HepG2 (cell line): Measurements from ENCODE around the gene APPBP2. TPM values are rescaled to one million over a fixed set of nuclear protein-coding genes. Genes with fewer than 3 reads are reported as not detected.

Experiments
- AGO1 ChIP-seq: fragments of 200-400 bp; formaldehyde crosslinking; IDR thresholded peaks from 2 replicates; pipeline ENCODE4 v1.6.1; 2017; ENCODE audit warnings: mild to moderate bottlenecking, low read depth, low read length, moderate library complexity; ENCODE audit not compliant: poor library complexity, severe bottlenecking
- ARNTL ChIP-seq: sonication (generic); formaldehyde crosslinking; IDR thresholded peaks from 2 replicates; pipeline ENCODE4 v1.4.0; 2020; ENCODE audit warnings: mild to moderate bottlenecking, missing genetic modification reagents
- EEA1 ChIP-seq: sonication (generic); formaldehyde crosslinking; IDR thresholded peaks from 2 replicates; pipeline ENCODE4 v1.5.1; 2020; ENCODE audit warnings: mild to moderate bottlenecking, missing genetic modification reagents, borderline replicate concordance
- EP300 ChIP-seq, 3 experiments: sonication (generic) in 1 of 3; formaldehyde crosslinking in 1 of 3; IDR thresholded peaks; 2 replicates each; pipeline versions ENCODE4 v1.5.1 to v1.6.1; 2011 to 2020; ENCODE audit warnings: low read depth in 2 of 3, low read length in 2 of 3, borderline replicate concordance in 1 of 3, improper control_type of control experiment in 1 of 3, mild to moderate bottlenecking in 1 of 3, missing genetic modification reagents in 1 of 3, moderate library complexity in 1 of 3
- FIP1L1 ChIP-seq: fragments of 200-400 bp; formaldehyde crosslinking; IDR thresholded peaks from 2 replicates; pipeline ENCODE4 v1.6.1; 2018; ENCODE audit warnings: low read depth, mild to moderate bottlenecking, low read length, moderate library complexity, borderline replicate concordance; ENCODE audit not compliant: insufficient read depth
- GABPB1 ChIP-seq: IDR thresholded peaks from 2 replicates; pipeline ENCODE4 v1.6.1; 2016; ENCODE audit warnings: mild to moderate bottlenecking, missing genetic modification reagents, moderate library complexity, missing compliant biosample characterization
- HNF1B ChIP-seq: sonication (generic); formaldehyde crosslinking; IDR thresholded peaks from 2 replicates; pipeline ENCODE4 v1.5.1; 2020; ENCODE audit warnings: mild to moderate bottlenecking, moderate library complexity, missing genetic modification reagents
- PBX3 ChIP-seq: sonication (generic); formaldehyde crosslinking; IDR thresholded peaks from 2 replicates; pipeline ENCODE4 v1.8.1; 2023; ENCODE audit warnings: missing genetic modification reagents, inconsistent platforms, borderline replicate concordance
- TOE1 ChIP-seq: sonication (generic); formaldehyde crosslinking; IDR thresholded peaks from 2 replicates; pipeline ENCODE4 v1.4.0; 2020; ENCODE audit warnings: mild to moderate bottlenecking, missing genetic modification reagents
- ZFP91 ChIP-seq: sonication (generic); formaldehyde crosslinking; IDR thresholded peaks from 2 replicates; pipeline ENCODE4 v1.9.0; 2022; ENCODE audit warnings: missing genetic modification reagents, mild to moderate bottlenecking, borderline replicate concordance
- ZNF644 ChIP-seq: IDR thresholded peaks from 2 replicates; pipeline ENCODE4 v1.6.1; 2016; ENCODE audit warnings: low read depth
- ZNF687 ChIP-seq: sonication (generic); formaldehyde crosslinking; IDR thresholded peaks from 2 replicates; pipeline ENCODE4 v1.5.1; 2020; ENCODE audit warnings: mild to moderate bottlenecking, missing genetic modification reagents, moderate library complexity
- ZNF710 ChIP-seq: sonication (generic); formaldehyde crosslinking; IDR thresholded peaks from 2 replicates; pipeline ENCODE4 v1.5.0; 2020; ENCODE audit warnings: mild to moderate bottlenecking, missing genetic modification reagents, borderline replicate concordance
- polyA plus RNA-seq, 8 experiments: library from polyadenylated mRNA; depleted of rRNA in 3 of 8; stranded (reverse) in 7 of 8; unstranded in 1 of 8; fragments of >200 nt; fragmentation: Illumina TruSeq in 4 of 8; extraction: Trizol in 4 of 8; gene quantifications; 2 replicates each; pipeline versions ENCODE4 v1.2.1 to v1.2.3, GENCODE V29; 2011 to 2016; ENCODE audit warnings: low read depth in 4 of 8, missing spikeins in 1 of 8, mixed read lengths in 1 of 8; ENCODE audit not compliant: insufficient read depth in 1 of 8
- total RNA-seq, 5 experiments: library from RNA; depleted of rRNA; stranded (reverse); fragments of >200 nt; fragmentation: Illumina TruSeq; extraction: Trizol; gene quantifications; 2 replicates each; pipeline ENCODE4 v1.2.3, GENCODE V29; 2016; ENCODE audit warnings: low read depth in 1 of 5

Gene APPBP2
- total and polyA plus RNA-seq, 2 of the 13 experiments (the other 11 are each of a cell fraction or from before 2014, with no cell fraction given): 17.5 to 45.8 TPM

- TF ChIP-seq ZNF710 (CRISPR knock-in tag): no peak; the same call in 1 of the 2 replicates
- peak; percentile 98 for TF ChIP-seq HNF1B (CRISPR knock-in tag)
- 0 out of 2 replicates have a peak, but pooled peaks have one; percentile 43 for TF ChIP-seq PBX3 (CRISPR knock-in tag)
- TF ChIP-seq AGO1: peak; percentile 68
- peak; percentile 93; the same call in 1 of the 2 replicates for TF ChIP-seq ZFP91
- no peak for TF ChIP-seq TOE1 (CRISPR knock-in tag)
- peak in 1 of 2 experiments; percentile 28; a peak in 2 of 4 replicates for TF ChIP-seq EP300 (IDR thresholded peaks at IDR 0.05; ENCODE audit: low read depth in 2 of 2, low read length in 2 of 2)
- peak; percentile 72; the same call in 1 of the 2 replicates for TF ChIP-seq EP300 (CRISPR knock-in tag; IDR thresholded peaks at IDR 0.05; ENCODE audit: borderline replicate concordance)
- peak; percentile 96 for TF ChIP-seq ZNF687 (CRISPR knock-in tag)
- TF ChIP-seq ARNTL (CRISPR knock-in tag): peak; percentile 72
- TF ChIP-seq GABPB1: peak; percentile 87
- TF ChIP-seq EEA1 (CRISPR knock-in tag): peak; percentile 90
- peak; percentile 39; the same call in 1 of the 2 replicates for TF ChIP-seq ZNF644 (CRISPR knock-in tag)
- TF ChIP-seq FIP1L1: no peak
Measured at GRCh38 chr17:60525685-60526514, at the start of gene APPBP2 (continued).
